Right lung (tissue), 5 donors: ENCODE measurements around the gene MACROD1. TPM values are rescaled to one million over a fixed set of nuclear protein-coding genes. Genes with fewer than 3 reads are reported as not detected.

Source experiments
- DNase-seq, 2 donors: peaks; one replicate each; pipeline ENCODE4 v3.0.0-alpha.2; 2013
- polyA plus RNA-seq, 5 donors: library from polyadenylated mRNA; unstranded; fragments of 120-200 nt; gene quantifications; one replicate each; pipeline versions ENCODE4 v1.2.1 to v1.2.3, GENCODE V29; 2013; ENCODE audit warnings: inconsistent platforms in 1 of 5, low replicate concordance in 1 of 5; ENCODE audit not compliant: insufficient read length in 5 of 5, insufficient read depth in 1 of 5

The MACROD1 gene
- polyA plus RNA-seq, 5 donors: 16.4 to 26.7 (median 24.3) TPM

DNA sequence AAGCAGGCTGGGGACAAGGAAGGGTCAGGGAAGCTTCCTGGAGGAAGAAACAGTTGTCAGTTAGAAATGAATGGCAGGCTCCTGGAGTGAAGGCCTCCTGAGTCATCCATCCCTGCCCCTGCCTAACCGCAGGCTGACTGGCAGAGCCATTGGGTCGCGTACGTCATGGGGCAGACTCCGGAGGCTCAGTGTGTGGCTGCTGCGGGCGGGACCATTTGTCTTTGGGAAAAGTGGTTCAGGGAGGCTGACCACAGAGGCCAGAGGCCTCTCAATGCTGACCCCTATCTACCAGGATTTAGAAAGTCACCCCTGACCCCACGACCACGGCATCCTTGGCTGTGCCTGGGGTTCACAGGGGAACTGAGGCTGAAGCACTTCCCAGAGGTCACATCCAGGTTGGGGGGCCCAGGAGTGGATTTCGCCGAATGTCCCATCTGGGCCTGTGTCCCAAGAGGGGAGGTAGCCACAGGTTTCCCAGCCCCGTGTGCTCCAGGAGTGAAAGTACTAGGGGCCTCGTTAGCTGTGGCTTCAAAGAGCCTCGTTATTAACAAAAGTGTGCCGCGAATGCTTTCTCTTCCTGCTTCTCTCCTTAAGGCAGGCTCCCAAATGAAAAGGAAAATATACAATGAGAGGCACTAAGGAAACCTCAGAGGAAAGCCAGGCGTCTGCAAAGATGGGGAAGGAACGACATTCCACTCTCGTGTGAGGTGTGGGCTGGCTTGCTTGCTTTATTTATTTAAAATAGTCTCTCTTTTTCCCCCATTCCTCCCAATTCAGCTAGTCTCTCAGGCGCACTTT, 71.3 kb downstream of the MACROD1 start:
- DNase-seq: no peak

DNA sequence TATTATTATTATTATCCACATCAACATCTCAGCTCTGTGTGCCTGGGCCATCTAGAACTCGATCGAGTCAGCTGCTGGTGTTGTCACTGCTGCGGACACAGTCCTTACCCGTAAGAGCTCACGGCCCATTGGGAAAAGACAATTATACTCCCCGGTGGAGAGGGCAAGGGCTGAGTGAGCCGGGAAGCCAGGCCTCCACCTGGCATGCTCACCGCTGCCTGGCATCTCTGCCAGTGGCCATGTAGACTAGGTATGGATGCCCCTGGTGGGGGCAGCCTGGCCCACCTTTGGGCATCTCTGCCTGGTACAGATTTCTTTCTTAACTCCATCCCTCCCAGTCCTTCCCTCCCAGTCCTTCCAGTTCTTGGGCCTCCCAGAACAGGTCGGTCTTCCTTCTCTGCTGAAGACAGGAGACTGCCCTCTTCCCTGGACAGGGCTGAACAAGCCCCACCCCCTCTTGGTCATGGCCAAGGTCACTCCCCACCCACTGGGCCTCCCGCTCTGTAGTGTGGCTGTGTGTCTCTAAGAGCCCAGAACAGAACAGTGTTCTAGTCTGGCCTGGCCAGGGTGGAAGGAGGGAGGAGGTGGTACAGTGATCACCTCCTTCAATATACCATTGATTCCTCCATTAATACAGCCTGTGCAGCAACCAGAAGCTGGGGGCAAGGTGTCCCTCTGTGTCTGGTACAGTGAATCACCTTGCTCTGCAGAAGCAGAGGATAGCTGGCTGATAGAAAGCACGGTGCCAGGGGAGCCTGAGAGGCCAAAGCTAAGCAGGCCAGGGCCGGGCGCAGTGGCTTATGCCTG, 72.5 kb downstream of the MACROD1 start:
- DNase-seq: no peak

DNA sequence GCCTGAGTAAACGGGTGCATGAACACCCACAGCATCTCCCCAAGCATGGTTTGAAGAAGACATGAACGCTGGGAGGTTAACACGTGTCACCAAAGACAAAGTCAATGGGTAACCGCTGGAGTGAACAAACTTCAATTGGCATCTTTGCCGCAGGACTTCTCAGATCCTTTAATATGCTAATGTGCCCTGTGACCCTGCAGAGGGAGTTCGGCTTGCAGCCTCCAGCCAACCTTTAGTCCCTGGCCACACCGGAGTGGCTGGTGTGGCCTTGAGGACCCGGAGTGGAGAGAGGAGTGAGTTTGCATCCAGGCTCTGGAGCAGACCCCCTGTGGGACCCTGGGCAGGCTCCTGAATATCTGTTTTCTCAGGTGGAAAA, 73.2 kb downstream of the MACROD1 start:
- no peak for DNase-seq

DNA sequence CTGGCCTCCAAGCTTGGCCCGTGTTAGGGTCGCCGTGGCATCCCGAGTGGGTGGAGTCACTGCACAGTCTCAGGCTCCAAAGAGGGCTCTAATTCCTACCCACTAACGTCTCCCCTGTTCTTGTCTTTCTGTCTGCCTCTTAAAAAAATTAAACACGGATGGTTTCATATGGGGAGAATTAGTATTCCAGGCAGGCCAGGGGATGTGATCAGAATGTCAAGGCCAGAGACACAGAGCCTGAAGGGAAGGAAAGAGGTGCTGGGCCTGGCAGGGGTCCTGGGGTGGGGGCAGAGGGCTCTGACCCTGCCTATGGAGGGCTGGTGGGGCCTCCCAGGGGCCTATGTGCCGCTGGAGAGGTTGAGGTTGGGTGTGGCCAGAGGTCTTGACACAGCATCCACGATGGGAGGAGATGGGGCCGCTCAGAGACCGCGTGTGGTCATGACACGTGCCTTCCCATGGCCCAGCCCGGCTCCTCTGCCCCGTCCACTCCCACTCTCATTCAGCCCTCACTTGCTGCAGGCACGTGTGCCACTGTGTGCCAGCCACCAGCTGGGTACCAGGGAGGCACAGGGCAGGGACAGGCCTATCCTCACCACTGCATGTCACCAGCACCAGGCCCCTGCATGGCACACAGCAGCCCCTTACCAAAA, 73.7 kb downstream of the MACROD1 start:
- DNase-seq: no peak

DNA sequence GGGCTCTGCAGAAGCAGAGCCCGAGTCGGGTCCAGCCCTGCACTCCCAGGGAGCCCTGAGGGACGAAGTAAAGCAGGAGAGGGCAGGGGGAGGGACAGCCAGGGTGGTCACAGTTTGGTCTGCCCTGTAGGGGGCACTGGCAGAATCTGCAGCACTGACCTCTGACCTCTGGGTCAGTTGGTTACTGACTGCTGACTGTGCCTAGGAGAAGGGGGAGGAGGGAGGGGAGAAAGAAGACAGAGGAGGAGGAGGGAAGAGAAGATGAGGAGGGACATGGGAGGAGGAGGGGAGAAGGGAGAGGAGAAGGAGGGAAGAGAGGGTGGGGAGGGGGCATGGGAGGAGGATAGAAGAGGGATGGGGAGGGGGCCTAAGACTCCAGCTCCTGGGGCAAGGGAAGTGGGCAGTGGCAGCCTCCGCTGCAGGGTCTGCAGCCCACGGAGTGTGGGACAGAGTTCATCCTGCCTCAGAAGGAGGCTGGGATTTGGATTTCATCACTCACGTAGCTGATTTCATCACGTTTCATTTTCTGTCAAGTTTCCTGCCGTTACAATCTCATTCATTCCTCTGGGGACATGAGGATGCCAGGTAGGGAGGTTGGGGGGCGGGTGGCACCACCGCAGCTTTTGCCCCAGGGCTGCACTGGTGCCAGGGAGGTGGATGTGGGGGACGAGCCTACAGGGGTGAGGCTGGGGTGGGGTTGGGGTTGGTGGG, 75.0 kb downstream of the MACROD1 start:
- DNase-seq: no peak

DNA sequence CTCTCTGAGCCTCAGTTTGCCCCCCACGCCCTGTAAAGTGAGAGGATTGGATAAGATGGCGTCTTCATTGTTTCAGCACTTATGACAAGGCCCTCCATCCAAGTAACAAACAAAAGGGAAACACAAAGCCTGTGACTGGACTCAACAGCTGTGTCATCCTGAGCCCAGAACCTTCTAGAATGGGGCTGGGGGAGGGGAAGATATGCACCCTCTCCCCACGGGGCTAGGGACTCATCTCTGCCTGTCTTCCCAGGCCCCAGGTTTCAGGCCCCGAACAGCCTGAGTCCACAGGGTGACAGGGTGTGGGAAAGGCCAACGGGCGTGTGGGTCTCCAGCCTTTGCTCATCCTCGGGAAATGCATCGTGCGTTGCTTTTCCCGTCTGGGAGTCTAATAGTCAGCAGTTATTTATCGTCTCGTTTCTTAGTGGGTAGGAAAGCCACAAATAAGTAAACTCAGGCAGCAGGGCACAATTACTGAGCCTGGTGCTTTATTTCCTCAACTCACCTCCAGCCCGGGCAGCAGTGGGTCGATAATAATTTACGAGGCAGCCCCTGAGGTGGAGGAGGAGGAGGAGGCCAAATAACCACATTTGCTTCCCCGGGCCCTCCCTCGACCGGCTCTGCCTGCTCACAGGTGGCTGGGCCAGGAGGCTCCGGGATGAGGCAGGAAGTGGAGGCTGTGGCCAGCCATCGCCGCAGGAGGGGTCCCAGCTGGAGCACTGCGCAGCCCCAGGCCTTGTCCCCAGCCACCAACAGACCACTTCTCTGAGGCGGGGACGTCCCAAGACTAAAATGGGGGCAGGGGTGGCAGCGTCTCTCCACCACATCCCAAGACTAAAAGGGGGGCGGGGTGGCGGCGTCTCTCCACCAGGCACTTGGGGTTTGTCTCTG, 75.8 kb downstream of the MACROD1 start:
- DNase-seq: no peak

DNA sequence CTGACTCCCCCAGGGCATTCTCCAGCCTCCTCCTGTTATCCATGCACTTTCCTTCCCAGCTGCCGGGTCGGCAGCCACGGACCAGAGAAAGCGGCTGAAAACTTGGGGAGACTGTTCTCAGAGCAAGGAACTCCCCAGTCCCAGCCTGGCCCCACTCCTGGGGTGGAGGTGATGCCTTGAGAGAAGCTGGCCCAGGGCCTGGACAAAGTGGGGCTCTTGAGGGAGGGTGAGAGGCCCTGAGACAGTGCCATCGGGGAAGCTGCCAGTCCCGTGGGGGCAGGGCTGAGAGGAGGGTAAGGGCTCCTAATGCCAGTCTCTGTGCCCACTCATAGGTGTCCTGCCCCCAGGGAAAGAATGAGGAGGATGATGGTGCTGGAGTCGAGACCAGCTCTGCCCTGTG, 76.4 kb downstream of the MACROD1 start:
- DNase-seq: no peak

DNA sequence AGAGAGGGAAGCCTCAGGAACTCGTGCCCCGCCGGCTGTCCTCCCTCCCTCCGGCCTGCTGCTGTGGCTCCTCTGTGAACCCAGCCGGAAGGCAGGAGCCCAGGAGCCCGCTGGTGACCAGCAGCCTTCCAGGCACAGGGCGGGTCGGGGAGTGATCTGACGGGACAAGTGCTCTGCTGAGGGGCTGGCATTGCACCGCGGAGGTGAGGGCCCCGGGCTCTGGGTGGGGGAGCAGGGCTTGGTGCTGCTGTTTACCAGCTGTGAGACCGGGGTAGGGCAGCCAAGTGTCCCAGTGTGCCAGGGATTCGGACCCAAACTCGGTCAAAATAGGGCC, 76.9 kb downstream of the MACROD1 start:
- no peak for DNase-seq

DNA sequence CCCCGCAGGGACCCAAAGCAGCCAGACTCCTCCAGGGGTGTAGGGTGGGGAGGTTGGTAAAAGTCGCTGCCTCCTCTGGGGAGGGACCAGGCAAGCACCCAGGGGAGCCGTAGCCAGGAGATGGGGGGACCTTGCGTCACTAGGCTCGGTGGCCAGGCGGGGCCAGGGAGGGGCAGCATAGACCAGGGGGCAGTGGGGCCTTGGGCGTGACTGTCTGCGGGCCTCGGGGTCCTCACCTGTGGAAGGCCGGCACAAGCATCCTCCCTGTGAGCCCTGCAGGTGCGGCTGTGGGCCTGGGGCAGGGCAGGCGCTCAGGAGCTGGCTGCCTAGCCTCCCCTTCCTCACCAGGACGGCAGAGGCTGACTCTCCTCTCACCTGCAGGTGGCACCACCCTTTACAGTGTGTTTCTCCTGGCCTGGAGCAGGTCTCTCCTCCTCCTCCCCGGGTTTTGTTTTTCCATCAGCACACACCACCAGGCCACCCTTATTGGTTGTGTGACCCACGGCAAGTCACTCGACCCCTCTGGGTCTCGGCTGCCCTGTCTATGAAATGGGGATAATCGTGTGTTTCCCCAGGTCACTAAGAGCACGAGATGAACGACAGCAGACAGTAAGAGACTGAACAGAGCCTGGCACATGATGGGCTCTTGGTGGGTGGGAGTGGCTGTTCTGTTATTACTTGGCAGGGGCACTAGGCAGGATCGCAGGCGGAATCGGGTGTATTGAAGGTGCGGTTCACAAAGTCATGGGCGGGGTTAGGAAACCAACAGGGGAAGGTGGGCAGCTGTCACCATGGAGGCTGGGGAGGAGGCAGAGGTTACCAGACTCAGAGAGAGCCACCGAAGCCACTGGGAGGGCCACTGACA, 77.5 kb downstream of the MACROD1 start:
- no peak for DNase-seq

DNA sequence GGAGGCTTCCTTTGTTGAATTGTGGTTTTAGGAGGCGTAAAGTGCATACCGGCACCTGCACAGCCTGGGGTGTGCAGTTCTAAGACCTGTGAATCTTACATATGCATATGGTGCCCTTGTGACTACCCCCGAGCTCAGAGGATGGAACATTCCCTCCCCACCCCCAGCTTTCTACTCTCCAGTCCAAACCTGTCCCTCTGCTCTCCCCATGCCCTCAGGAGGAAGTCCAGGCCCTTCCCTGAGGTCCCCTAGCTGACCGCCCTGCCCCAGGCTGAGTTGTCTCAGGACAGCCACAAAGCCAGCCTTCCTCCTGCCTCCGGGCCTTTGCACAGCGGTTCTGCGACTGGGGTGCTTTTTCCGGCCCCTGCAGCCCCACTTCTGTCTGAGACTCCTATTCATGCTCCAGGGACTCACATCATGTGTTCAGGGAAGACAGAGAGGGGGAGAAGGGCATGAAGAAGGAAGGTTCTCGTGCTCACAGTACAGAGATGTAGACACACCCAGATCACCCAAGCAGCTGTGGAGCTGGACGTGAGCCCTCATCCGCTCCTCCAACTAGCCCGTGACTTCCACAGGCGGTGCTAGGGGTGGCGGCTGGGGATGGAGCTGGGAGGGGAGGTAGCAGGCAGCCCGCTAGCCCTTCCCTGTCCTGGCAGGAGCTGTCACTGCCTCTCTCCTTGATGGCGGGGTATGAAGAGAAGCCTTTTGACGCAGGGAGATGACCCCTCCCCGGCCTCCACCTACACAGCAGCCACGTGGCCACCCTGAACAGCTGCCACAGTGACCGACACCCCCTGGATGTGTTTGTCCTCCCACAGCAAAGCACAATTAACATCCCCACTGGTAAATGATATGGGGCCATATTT, 79.4 kb downstream of the MACROD1 start:
- no peak for DNase-seq

DNA sequence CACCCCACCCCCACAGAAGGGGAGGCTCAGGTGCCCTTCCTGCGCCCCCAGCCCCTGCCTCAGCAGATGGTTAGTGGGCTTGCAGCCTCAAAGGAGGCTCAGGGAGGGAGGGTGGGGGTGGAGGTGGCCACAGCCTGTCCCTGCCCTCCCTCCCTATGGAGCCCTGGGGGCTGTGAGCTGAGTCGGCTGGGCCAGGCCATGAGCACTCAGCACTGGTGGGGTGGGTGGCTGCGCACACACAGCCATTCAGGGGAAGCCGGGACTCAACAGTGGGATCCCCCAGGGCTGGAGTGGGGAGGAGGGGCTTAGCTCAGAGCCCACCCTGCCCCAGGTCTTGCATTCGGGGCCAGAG, 80.0 kb downstream of the MACROD1 start:
- no peak for DNase-seq

DNA sequence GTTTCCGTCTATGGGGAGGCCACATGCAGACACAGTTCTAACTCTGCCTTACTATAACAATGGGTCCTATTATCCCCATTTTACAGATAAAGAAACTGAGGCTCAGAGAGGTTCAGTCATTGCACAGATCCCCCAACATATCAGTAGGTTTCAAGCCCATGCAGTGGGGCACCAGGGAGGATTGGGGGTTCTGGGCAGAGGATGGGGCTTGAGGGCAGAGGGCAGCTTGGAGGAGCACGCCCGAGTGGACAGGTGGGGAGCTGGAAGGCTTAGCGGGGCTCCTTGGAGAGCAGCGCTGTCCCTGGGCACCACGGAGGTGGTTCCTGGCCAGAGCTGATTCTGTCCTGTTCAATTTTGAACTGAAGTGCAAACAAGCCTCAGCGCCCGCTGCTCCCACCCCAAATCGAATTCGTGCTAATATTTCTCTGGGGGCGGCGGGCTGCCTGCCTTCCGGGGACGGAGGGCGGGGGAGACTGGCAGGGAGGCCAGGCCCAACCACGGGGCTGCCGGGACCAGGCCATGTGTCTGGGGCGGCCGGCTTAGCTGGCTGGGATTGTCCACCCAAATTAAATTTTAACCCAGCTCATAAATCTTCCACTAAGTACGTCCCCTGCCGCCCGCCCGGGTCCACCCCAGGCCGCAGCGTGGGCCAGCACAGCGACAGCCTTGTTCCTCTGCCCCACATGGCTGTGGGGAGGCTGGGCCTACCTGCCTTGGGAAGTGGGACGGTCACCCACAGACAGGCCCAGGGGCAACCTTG, 80.8 kb downstream of the MACROD1 start:
- no peak for DNase-seq

DNA sequence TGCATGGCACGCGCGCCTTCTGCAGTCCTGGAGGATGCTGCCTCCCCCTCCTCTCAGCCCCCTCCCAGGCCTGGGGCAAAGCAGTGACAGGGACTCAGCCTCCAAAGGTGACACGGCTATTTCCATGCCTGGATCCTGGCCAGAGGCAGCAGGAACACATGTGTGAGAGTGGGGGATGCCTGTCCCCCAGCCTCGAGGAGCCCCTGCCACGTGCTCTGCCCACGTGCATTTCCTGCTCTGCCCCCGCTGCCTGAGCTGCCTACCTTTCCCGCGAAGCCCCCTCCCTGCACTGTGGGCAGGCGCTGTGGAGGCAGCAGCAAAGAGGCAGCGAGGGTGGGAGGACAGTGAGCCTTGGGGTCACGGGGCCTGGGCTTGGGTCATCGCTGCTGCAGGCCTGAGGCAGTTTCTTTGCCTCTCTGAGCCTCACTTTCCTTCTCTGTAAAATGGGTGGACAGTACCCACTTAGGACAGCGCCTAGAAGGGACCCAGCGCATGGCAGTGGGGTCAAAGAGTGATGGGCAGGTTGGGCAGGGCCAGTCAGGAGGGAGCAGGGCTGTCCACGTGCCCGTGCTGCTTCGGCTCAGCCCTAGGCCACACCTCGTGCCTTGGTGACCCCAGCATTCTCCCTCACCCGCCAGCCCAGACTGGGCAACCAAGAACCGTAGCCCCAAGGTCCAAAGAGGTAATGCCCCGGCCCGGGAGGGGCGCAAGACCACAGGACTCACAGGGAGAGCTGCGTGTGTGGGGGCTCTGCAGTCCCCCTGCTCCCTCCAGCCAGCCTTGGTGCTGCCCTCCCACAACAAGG, 81.6 kb downstream of the MACROD1 start:
- no peak for DNase-seq

DNA sequence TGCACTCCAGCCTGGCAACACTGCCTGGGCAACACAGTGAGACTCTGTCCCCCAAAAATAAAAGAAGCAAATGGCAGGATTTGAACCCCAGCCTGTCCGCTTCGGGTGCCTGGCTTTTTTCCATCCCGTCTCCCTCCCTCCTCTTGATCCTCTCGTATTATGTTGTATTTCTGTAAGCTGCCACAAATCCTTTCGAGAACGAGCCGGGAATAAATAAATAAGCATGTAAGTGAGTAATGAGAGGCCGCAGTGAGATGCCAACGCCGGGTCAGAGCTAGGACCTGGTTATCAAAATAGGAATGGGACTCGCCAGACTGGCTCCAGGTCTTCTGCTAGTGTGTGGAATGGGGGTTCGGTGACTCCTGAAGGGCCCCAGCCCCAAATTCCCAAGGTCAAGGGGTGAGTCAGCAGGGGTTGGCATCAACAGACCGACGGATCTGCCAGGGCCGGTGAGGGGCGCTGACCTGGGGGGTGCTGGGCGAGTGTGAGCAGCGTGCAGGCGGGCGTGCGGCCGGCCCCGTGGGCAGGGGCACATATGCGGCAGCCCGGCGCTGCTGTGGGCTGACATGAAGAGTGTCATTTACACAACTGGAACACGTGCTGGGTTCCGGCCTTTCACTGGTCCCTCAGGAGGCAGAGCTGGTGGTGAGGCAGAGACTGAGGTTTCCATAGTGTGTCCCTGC, 82.4 kb downstream of the MACROD1 start:
- no peak for DNase-seq

DNA sequence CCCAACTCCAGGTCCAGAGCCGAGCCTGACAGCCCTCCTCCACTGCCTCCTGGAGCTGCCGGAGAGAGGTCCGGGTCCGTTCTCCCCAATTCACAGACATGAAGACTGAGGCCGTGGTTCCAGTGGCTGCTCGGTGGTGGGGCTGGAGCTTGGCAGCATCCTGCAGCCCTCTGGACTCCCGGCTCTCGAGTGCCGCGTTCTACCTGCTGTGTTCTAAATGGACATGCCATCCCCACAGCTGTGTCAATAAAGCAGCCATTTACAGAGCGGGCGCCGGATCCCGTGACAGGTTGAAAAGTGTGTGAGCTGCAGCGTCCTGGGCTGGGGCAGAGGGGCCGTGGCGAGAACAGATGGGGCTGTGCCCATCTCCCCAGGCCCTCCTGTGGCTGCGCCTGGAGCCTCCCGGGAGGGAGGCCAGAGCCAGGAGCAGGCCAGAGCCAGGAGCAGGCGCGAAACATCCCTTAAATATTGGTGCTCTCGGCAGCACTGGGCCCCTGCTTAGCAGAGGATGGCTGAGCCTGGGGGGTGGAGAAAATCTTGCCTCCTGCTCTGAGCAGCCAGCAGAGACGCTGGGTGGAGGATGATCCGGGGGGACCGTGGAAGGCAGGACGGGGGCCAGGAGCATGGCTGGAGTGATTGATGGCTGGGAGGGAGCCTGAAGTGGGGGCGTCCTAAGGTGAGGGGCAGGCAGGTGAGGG, 84.0 kb downstream of the MACROD1 start:
- no peak for DNase-seq

DNA sequence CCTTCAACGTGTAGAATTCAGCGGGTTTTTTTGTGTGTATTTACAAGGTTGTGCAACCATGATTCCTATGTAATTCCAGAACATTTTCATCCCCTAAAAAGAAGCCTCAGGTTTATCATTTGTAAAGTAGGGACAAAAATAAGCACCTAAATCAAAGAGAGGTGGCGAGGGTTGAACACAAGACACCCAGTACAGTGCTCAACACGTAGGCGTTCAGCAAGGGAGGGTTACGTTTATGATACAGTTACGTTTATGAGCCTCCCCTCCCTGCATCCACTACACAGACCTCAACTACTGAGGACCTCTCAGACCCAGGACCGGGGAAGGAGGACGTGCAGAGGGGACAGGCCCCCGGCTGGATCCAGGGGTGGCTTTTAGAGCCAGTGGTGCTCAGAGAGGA, 85.5 kb downstream of the MACROD1 start:
- no peak for DNase-seq
